Measurements from ENCODE around the gene RNU1-2. TPM values are rescaled to one million over a fixed set of nuclear protein-coding genes. Genes with fewer than 3 reads are reported as not detected.
"Not testable (repeated sequence)": the region's sequence is repeated elsewhere in the genome, so short reads cannot be mapped to it uniquely, and the experiment has no call there.

RNU1-2 gene
- polyA plus RNA-seq, 1 donor from 2014 or later: not detected

DNA sequence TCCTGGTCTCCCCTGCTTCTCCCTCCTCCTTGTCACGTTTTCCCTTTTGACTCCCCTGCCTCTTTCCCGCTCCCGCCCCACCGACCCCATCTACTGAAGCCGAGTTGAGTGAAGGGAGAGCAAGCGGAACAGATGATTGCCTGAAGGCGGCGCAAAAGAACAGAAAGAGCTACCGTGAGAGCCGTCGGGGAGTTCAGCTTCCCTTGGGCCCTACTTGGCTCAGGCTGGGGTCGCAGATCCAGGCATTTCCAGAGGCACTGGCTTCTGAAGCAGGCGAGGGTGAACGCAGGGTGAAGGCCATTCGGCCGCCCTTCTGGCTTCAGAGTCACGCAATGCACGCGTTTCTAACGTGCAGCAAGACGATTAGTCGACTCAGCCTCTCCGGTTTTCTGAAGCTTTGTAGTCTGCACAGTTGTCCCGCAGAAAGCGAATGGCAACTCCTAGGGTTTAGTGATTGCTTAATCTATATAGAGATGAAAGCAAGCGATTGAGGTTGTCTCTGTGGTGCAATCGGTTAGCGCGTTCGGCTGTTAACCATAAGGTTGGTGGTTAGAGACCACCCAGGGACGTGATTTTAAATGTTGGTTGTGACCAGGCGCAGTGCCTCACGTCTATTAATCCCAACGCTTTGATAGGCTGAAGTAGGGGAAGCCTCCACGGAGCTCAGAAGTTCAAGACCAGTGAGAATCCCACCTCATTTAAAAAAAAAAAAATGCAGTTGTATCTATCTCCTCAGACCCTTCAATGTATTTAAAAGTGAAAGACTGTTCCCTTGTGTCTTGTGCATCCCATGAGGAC lies 20.6 kb upstream of the RNU1-2 start:
- H3K4me3 ChIP-seq (ENCODE audit: low read length); H3K9me2 ChIP-seq (ENCODE audit: insufficient read depth, low read length); H3K4me2 ChIP-seq (ENCODE audit: low read length); H3K36me3 ChIP-seq (ENCODE audit: insufficient read depth, low read length); H3K27ac ChIP-seq (ENCODE audit: low read length); H3F3A ChIP-seq (ENCODE audit: insufficient read depth, low read length, poor library complexity, severe bottlenecking); H3K9me3 ChIP-seq (ENCODE audit: low read length); H3K79me2 ChIP-seq (replicated peaks; ENCODE audit: insufficient read depth, low read length); H2AFZ ChIP-seq (ENCODE audit: low read depth, low read length); H3K9ac ChIP-seq (ENCODE audit: low read length); H4K20me1 ChIP-seq (ENCODE audit: insufficient read depth); H3K27me3 ChIP-seq (ENCODE audit: insufficient read depth, low read depth, low read length): not testable (repeated sequence)

DNA sequence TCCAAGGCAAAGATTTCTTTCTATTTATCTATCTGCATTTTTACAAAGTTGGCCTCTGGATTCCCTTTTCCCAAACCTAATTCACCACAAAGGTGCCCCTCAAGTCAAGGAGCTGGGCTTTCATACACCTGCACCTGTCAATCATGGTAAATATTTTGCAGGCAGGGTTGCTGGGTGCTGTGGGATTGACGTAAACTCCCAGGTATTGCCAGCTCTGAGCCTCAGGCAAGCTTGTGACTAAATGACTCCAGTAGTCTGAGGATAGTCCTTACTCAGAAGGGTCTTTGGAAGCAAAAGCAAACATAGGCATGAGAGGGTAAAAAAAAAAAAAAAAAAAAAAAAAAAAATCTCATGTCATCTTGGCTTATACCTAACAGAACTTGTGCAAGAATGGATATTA lies 14.0 kb upstream of the RNU1-2 start:
- H3K36me3 ChIP-seq (ENCODE audit: insufficient read depth, low read length); H3F3A ChIP-seq (ENCODE audit: insufficient read depth, low read length, poor library complexity, severe bottlenecking); H3K27ac ChIP-seq (ENCODE audit: low read length); H3K27me3 ChIP-seq (ENCODE audit: insufficient read depth, low read depth, low read length); H3K4me2 ChIP-seq (ENCODE audit: low read length); H3K9me2 ChIP-seq (ENCODE audit: insufficient read depth, low read length); H4K20me1 ChIP-seq (ENCODE audit: insufficient read depth); H3K4me3 ChIP-seq (ENCODE audit: low read length); H3K9ac ChIP-seq (ENCODE audit: low read length); H3K9me3 ChIP-seq (ENCODE audit: low read length); H2AFZ ChIP-seq (ENCODE audit: low read depth, low read length); H3K79me2 ChIP-seq (replicated peaks; ENCODE audit: insufficient read depth, low read length): not testable (repeated sequence)

DNA sequence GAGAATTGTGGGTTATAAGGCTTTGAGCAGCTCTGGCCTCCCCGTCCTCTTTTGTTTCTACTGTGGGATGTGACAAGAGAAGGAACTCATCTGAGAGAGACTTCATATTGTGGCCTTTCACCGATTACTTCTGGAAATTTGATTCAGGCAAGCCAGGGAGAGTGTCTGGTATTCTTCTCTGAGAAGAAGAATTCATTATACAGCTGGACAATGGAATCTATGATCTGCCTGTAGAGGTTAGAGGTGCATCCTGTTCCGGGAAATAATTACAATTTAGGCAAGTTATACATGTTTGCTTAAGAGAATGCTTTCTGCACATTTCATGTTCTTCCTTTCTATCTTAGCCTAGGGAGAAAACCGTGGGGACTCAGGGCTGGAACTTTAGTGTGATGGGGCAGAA lies 12.8 kb upstream of the RNU1-2 start:
- no peaks in the 10 kb centered on the region for H3F3A ChIP-seq (ENCODE audit: insufficient read depth, low read length, poor library complexity, severe bottlenecking)
- H3K27ac ChIP-seq (ENCODE audit: low read length): no peak overlapping the region
- H4K20me1 ChIP-seq (ENCODE audit: insufficient read depth): no peaks in the 10 kb centered on the region
- no peak overlapping the region for H3K4me2 ChIP-seq (ENCODE audit: low read length)
- H3K79me2 ChIP-seq (replicated peaks; ENCODE audit: insufficient read depth, low read length): no peaks in the 10 kb centered on the region
- no peaks in the 10 kb centered on the region for H3K27me3 ChIP-seq (ENCODE audit: insufficient read depth, low read depth, low read length)
- no peak overlapping the region for H2AFZ ChIP-seq (ENCODE audit: low read depth, low read length)
- no peaks in the 10 kb centered on the region for H3K9me3 ChIP-seq (ENCODE audit: low read length)
- H3K4me3 ChIP-seq (ENCODE audit: low read length): no peak overlapping the region
- TF ChIP-seq MXI1 (conservative IDR thresholded peaks at IDR 0.05; ENCODE audit: poor library complexity, severe bottlenecking) (no peak), SMC3 (conservative IDR thresholded peaks at IDR 0.05; ENCODE audit: poor library complexity) (no peak), EZH2 (IDR thresholded peaks at IDR 0.05; ENCODE audit: borderline replicate concordance, insufficient read depth, low read length, poor library complexity, severe bottlenecking) (no peak), RAD21 (conservative IDR thresholded peaks at IDR 0.05) (no peak), POLR2AphosphoS5 (IDR thresholded peaks at IDR 0.05) (no peak)
- TF ChIP-seq, protein P1, sequence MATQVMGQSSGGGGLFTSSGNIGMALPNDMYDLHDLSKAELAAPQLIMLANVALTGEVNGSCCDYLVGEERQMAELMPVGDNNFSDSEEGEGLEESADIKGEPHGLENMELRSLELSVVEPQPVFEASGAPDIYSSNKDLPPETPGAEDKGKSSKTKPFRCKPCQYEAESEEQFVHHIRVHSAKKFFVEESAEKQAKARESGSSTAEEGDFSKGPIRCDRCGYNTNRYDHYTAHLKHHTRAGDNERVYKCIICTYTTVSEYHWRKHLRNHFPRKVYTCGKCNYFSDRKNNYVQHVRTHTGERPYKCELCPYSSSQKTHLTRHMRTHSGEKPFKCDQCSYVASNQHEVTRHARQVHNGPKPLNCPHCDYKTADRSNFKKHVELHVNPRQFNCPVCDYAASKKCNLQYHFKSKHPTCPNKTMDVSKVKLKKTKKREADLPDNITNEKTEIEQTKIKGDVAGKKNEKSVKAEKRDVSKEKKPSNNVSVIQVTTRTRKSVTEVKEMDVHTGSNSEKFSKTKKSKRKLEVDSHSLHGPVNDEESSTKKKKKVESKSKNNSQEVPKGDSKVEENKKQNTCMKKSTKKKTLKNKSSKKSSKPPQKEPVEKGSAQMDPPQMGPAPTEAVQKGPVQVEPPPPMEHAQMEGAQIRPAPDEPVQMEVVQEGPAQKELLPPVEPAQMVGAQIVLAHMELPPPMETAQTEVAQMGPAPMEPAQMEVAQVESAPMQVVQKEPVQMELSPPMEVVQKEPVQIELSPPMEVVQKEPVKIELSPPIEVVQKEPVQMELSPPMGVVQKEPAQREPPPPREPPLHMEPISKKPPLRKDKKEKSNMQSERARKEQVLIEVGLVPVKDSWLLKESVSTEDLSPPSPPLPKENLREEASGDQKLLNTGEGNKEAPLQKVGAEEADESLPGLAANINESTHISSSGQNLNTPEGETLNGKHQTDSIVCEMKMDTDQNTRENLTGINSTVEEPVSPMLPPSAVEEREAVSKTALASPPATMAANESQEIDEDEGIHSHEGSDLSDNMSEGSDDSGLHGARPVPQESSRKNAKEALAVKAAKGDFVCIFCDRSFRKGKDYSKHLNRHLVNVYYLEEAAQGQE (IDR thresholded peaks at IDR 0.05; ENCODE audit: borderline replicate concordance): no peak
- TF ChIP-seq, protein P2, sequence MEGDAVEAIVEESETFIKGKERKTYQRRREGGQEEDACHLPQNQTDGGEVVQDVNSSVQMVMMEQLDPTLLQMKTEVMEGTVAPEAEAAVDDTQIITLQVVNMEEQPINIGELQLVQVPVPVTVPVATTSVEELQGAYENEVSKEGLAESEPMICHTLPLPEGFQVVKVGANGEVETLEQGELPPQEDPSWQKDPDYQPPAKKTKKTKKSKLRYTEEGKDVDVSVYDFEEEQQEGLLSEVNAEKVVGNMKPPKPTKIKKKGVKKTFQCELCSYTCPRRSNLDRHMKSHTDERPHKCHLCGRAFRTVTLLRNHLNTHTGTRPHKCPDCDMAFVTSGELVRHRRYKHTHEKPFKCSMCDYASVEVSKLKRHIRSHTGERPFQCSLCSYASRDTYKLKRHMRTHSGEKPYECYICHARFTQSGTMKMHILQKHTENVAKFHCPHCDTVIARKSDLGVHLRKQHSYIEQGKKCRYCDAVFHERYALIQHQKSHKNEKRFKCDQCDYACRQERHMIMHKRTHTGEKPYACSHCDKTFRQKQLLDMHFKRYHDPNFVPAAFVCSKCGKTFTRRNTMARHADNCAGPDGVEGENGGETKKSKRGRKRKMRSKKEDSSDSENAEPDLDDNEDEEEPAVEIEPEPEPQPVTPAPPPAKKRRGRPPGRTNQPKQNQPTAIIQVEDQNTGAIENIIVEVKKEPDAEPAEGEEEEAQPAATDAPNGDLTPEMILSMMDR (IDR thresholded peaks at IDR 0.05; ENCODE audit: poor library complexity, severe bottlenecking): no peak
- no peaks in the 10 kb centered on the region for H3K36me3 ChIP-seq (ENCODE audit: insufficient read depth, low read length)
- H3K9ac ChIP-seq (ENCODE audit: low read length): no peak overlapping the region
- no peaks in the 10 kb centered on the region for H3K9me2 ChIP-seq (ENCODE audit: insufficient read depth, low read length)

DNA sequence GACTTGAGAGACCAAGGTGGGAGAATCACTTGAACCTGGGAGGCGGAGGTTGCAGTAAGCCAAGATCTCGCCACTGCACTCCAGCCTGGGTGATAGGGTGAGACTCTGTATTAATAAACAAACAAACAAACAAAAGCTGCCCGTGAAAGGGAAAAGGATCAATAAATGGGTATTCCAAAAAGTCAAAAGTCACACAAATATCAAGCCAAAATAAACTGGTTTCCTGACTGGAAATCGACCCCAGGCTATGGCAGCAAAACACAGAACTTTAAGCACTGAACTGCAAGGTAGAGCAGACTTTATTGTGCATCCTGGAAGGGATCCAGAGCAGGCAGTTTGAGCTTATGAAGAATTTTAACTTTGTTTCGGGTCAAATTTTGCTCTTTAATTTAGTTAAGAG lies 11.3 kb upstream of the RNU1-2 start:
- not testable (repeated sequence) for H3K9me2 ChIP-seq (ENCODE audit: insufficient read depth, low read length); H3K4me3 ChIP-seq (ENCODE audit: low read length); H4K20me1 ChIP-seq (ENCODE audit: insufficient read depth); H3F3A ChIP-seq (ENCODE audit: insufficient read depth, low read length, poor library complexity, severe bottlenecking); H3K9ac ChIP-seq (ENCODE audit: low read length); H3K79me2 ChIP-seq (replicated peaks; ENCODE audit: insufficient read depth, low read length); H2AFZ ChIP-seq (ENCODE audit: low read depth, low read length); H3K27ac ChIP-seq (ENCODE audit: low read length); H3K9me3 ChIP-seq (ENCODE audit: low read length); H3K4me2 ChIP-seq (ENCODE audit: low read length); H3K27me3 ChIP-seq (ENCODE audit: insufficient read depth, low read depth, low read length); H3K36me3 ChIP-seq (ENCODE audit: insufficient read depth, low read length)
